CD8-positive, alpha-beta memory T cell (primary cell): ENCODE data around the gene RAD51B. TPM values are rescaled to one million over a fixed set of nuclear protein-coding genes. Genes with fewer than 3 reads are reported as not detected.

Source experiments
- CTCF ChIA-PET: fragments of 350-600 bp; sonication (Branson Sonifier 250); formaldehyde crosslinking; loops from one replicate; lab custom pipeline; 2021; ENCODE audit warnings: antibody characterized with exemption; lab: Charles Lee
- POLR2A ChIA-PET: fragments of 350-600 bp; sonication (Branson Sonifier 250); formaldehyde crosslinking; loops from one replicate; lab custom pipeline; 2021; ENCODE audit warnings: antibody characterized with exemption; lab: Charles Lee
- DNase-seq, 5 donors: peaks; one replicate each; pipeline versions ENCODE4 v3.0.0 to v3.0.0-alpha.2; 2020 to 2022; ENCODE audit warnings: mixed read lengths in 1 of 5
- H3K27ac ChIP-seq: one replicate; pipeline ENCODE4 v1.7.0; 2013; ENCODE audit warnings: low read depth, mild to moderate bottlenecking, low read length, moderate library complexity
- H3K27me3 ChIP-seq: 2 replicates; pipeline ENCODE4 v1.7.0; 2013; ENCODE audit warnings: low read length, mild to moderate bottlenecking; ENCODE audit not compliant: insufficient read depth, poor library complexity, severe bottlenecking
- H3K36me3 ChIP-seq: 2 replicates; pipeline ENCODE4 v1.7.0; 2013; ENCODE audit warnings: mild to moderate bottlenecking, low read length, moderate library complexity; ENCODE audit not compliant: insufficient read depth
- H3K4me1 ChIP-seq: 2 replicates; pipeline ENCODE4 v1.7.0; 2013; ENCODE audit warnings: mild to moderate bottlenecking, low read length, moderate library complexity; ENCODE audit not compliant: insufficient read depth
- H3K4me3 ChIP-seq: 2 replicates; pipeline ENCODE4 v1.7.0; 2013; ENCODE audit warnings: mild to moderate bottlenecking, low read length
- H3K9me3 ChIP-seq: 2 replicates; pipeline ENCODE4 v1.7.0; 2013; ENCODE audit warnings: mild to moderate bottlenecking, low read length
- H3K27ac Mint-ChIP-seq, 8 donors: one replicate each; pipeline ENCODE4 v1.8.0; 2020 to 2021; ENCODE audit warnings: mixed read lengths in 8 of 8, mild to moderate bottlenecking in 6 of 8, inconsistent platforms in 3 of 8, moderate library complexity in 3 of 8
- H3K27me3 Mint-ChIP-seq, 2 donors: one replicate each; pipeline ENCODE4 v1.8.0; 2020 to 2021; ENCODE audit warnings: mixed read lengths in 2 of 2, mild to moderate bottlenecking in 1 of 2, moderate library complexity in 1 of 2
- H3K36me3 Mint-ChIP-seq, 3 donors: one replicate each; pipeline ENCODE4 v1.8.0; 2020 to 2021; ENCODE audit warnings: mixed read lengths in 3 of 3, inconsistent platforms in 1 of 3, mild to moderate bottlenecking in 1 of 3
- H3K4me1 Mint-ChIP-seq, 3 donors: one replicate each; pipeline ENCODE4 v1.8.0; 2020 to 2021; ENCODE audit warnings: mixed read lengths in 3 of 3, inconsistent platforms in 1 of 3, mild to moderate bottlenecking in 1 of 3
- H3K4me3 Mint-ChIP-seq, 7 donors: one replicate each; pipeline ENCODE4 v1.8.0; 2020 to 2021; ENCODE audit warnings: mixed read lengths in 7 of 7, mild to moderate bottlenecking in 6 of 7, moderate library complexity in 4 of 7, inconsistent platforms in 2 of 7
- H3K9me3 Mint-ChIP-seq, 5 donors: one replicate each; pipeline ENCODE4 v1.8.0; 2020 to 2022; ENCODE audit warnings: mixed read lengths in 5 of 5, mild to moderate bottlenecking in 3 of 5, moderate library complexity in 2 of 5, inconsistent platforms in 1 of 5
- polyA plus RNA-seq: library from polyadenylated mRNA; unstranded; fragments of 300-500 nt; fragmentation: Illumina TruSeq; gene quantifications from one replicate; pipeline ENCODE4 v1.2.3, GENCODE V29; 2021
- total RNA-seq, 2 experiments: library from RNA; stranded (reverse); gene quantifications; one replicate each; pipeline ENCODE4 v1.2.3, GENCODE V29; 2021

The RAD51B gene
- total and polyA plus RNA-seq, 3 experiments from 2014 or later: 15.7 to 22.9 (median 17.4) TPM

DNA sequence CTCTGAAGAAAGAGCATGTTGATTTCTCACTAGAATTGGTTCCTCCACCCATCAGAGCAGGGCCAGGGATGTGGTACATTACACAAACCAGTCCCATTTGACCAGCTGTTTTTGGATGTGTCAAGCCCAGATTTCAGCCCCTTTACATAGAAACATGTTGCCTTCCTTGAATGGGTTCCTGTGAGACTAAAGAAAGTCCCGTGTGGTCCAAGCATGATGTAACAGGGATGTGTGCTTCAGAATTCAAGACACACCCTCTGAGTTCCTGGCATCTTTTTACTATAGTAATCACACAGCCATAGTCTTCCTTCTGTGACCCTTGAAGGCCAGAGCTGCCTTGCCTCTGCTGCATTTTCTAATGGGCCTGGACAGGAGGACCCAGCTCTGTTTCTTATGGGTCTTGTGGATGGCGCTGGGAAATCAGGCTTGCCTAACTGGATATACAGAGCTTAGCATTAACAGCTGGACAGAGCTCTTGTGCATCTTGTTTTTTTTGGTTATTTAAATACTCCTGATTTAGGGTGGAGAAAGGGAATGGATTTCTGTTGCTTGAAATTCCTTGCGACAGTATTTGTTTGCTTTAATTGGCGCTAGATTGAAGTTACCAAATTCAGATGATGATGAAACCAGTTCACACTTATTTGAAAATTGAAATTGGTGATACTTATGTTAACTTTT, 632.3 kb downstream of the RAD51B start:
- no peaks in the 10 kb centered on the region for H3K27me3 ChIP-seq
- H3K36me3 ChIP-seq: no peaks in the 10 kb centered on the region
- no peak overlapping the region for H3K27ac ChIP-seq
- H3K4me1 ChIP-seq: no peaks in the 10 kb centered on the region
- Mint-ChIP-seq H3K36me3 (peaks cover 0 to 26% (median 2%) of the 10 kb centered on the region in 3 donors), H3K4me1 (no peaks in the 10 kb centered on the region), H3K4me3 (no peak overlapping the region), H3K27me3 (no peaks in the 10 kb centered on the region), H3K27ac (peak overlapping the region in 1 of 8 donors; percentile 56), H3K9me3 (peaks cover 5 to 13% (median 11%) of the 10 kb centered on the region in 5 donors)
- no peak overlapping the region for H3K4me3 ChIP-seq
- ChIA-PET POLR2A (interaction anchor here (0.8 kb wide), 1 partner anchor 16 kb away, joined by 3 read pairs; no protein-coding TSS in a partner anchor), CTCF (interaction anchor here (1.1 kb wide), 1 partner anchor 9 kb away, joined by 3 read pairs; no protein-coding TSS in a partner anchor)
- H3K9me3 ChIP-seq: no peaks in the 10 kb centered on the region
- DNase-seq: no peak

DNA sequence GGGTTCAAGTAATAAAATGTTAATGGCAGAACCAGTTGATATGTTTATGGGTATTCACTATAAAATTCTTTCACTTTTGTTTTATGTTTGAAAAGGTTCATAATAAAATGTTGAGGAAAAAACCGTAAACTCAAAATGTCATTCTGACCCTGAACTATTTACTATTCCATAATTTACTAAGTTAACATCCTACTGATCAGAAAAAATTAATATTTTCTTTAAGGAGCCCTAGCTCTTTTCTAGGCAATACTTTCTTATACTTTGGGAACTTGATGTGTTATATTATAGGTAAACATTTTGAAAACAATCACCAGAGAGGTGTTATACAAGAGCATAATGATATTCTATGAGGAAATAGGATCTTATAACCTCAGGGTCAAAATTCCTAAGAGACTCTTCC, 638.7 kb downstream of the RAD51B start:
- Mint-ChIP-seq H3K4me3 (no peak overlapping the region), H3K9me3 (peaks cover 5 to 13% (median 11%) of the 10 kb centered on the region in 5 donors), H3K4me1 (no peaks in the 10 kb centered on the region), H3K36me3 (peaks cover 0 to 18% (median 2%) of the 10 kb centered on the region in 3 donors), H3K27ac (no peak overlapping the region), H3K27me3 (no peaks in the 10 kb centered on the region)
- ChIA-PET POLR2A (interaction anchor here (0.6 kb wide), 1 partner anchor 321 kb away, joined by 3 read pairs; no protein-coding TSS in a partner anchor), CTCF (no interaction called here)
- no peaks in the 10 kb centered on the region for H3K4me1 ChIP-seq
- H3K36me3 ChIP-seq: no peaks in the 10 kb centered on the region
- no peak for DNase-seq
- no peak overlapping the region for H3K4me3 ChIP-seq
- H3K9me3 ChIP-seq: no peaks in the 10 kb centered on the region
- no peaks in the 10 kb centered on the region for H3K27me3 ChIP-seq
- H3K27ac ChIP-seq: no peak overlapping the region

DNA sequence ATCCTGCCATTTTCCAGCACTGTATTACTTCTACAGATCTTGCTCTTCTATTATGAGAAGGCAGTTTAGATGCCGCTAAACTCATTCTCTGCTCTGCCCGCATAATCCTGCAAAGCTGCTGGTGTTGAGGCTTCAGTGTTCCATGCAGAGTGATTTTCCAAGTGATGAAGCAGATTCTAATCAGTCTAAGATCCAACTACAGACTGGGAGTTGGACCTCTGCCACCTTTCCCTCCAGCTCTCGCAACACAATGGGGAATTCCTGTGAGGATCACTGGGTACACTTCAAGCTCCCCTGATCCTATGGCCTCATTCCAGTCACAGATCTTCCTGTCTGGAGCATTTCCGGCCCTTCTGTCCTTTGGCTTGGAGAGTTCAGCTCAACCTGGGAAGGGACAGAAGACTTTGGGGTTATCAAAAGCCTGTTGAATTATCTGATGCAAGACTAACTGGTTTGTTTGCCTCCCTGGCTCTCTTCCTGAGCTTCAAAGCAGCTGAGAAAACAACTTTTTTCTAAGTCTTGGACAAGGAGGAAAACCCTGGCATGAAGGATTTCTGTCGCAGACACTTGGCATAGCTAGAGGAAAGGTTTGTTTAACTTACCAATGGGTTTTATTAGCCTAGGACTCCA, 639.4 kb downstream of the RAD51B start:
- Mint-ChIP-seq H3K4me3 (no peak overlapping the region), H3K36me3 (peaks cover 0 to 12% (median 2%) of the 10 kb centered on the region in 3 donors), H3K9me3 (peaks cover 2 to 10% (median 8%) of the 10 kb centered on the region in 5 donors), H3K4me1 (no peaks in the 10 kb centered on the region), H3K27ac (no peak overlapping the region), H3K27me3 (no peaks in the 10 kb centered on the region)
- H3K27me3 ChIP-seq: no peaks in the 10 kb centered on the region
- no peak overlapping the region for H3K4me3 ChIP-seq
- H3K4me1 ChIP-seq: no peaks in the 10 kb centered on the region
- H3K27ac ChIP-seq: no peak overlapping the region
- H3K9me3 ChIP-seq: no peaks in the 10 kb centered on the region
- CTCF ChIA-PET: interaction anchor here (1.2 kb wide), 1 partner anchor 12 kb away, joined by 3 read pairs; no protein-coding TSS in a partner anchor
- POLR2A ChIA-PET: interaction anchor here (0.6 kb wide), 1 partner anchor 320 kb away, joined by 3 read pairs; no protein-coding TSS in a partner anchor
- H3K36me3 ChIP-seq: no peaks in the 10 kb centered on the region
- DNase-seq: no peak

DNA sequence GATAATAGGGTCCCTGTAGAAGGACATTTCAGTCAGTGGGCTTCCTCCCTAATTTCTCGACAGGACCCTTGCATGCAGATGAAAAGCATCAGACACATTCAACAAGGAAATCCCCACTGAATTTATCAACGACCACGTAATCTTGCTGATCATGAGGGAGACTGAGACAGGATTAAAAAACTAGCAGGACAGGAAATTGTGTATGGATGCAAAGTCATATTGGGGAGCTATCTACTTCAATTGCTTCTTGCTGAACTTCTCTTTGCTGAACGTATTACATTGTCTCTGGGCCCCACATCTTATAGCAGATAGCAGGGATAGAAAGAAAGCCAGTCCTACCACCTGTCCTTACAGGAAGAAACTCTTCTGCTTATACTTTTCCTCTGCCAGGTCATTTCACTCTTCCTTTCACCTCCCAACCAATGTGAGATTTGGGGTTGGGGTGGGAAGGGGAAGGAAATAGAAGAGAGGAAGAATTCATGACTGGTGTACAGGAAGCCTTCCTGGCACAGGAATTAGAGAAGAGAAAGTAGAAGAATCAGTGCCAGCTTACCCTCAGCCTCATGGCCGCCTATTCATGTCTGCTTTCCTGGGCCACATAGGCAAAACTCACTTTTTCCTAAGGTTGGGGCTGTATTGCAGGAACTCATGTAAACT, 640.0 kb downstream of the RAD51B start:
- Histone ChIP-seq H3K27me3 (no peaks in the 10 kb centered on the region), H3K36me3 (no peaks in the 10 kb centered on the region), H3K4me3 (no peak overlapping the region), H3K27ac (no peak overlapping the region), H3K9me3 (no peaks in the 10 kb centered on the region), H3K4me1 (no peaks in the 10 kb centered on the region)
- Mint-ChIP-seq H3K27ac (peak overlapping the region in 2 of 8 donors; percentile 42 to 54), H3K4me1 (no peaks in the 10 kb centered on the region), H3K36me3 (peaks cover 0 to 7% (median under 1%) of the 10 kb centered on the region in 3 donors), H3K9me3 (peaks cover 0 to 7% (median 5%) of the 10 kb centered on the region in 5 donors), H3K27me3 (no peaks in the 10 kb centered on the region), H3K4me3 (no peak overlapping the region)
- CTCF ChIA-PET: interaction anchor here (1.2 kb wide), 1 partner anchor 12 kb away, joined by 3 read pairs; no protein-coding TSS in a partner anchor
- POLR2A ChIA-PET: no interaction called here
- DNase-seq: no peak

DNA sequence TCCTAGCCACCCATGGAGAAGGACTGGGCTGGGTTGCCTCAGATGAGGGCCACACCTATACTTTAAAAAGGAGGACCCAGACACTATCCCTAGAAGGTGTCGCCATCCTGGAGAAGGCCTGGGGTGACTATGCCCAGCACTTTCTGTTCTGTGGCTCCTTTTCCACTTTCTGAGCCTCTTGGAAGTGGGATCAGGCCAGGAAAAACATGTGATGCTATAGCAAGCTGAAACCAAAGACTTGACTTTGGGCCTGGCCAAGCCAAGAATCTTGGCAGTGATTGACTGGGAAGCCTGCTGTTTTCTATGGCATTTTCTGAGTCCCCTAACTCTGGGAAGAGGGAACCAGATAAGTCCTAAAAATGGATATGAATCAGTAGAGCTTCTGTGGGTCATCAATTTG, 641.0 kb downstream of the RAD51B start:
- no peaks in the 10 kb centered on the region for H3K9me3 ChIP-seq
- no peaks in the 10 kb centered on the region for H3K4me1 ChIP-seq
- no peaks in the 10 kb centered on the region for H3K4me1 Mint-ChIP-seq
- ChIA-PET CTCF (interaction anchor here (1.0 kb wide), 1 partner anchor 9 kb away, joined by 3 read pairs; no protein-coding TSS in a partner anchor), POLR2A (no interaction called here)
- H3K27me3 Mint-ChIP-seq: no peaks in the 10 kb centered on the region
- no peak overlapping the region for H3K4me3 ChIP-seq
- peaks cover 0 to 2% (median 0%) of the 10 kb centered on the region in 3 donors for H3K36me3 Mint-ChIP-seq
- no peaks in the 10 kb centered on the region for H3K36me3 ChIP-seq
- no peaks in the 10 kb centered on the region for H3K27me3 ChIP-seq
- no peak for DNase-seq
- H3K9me3 Mint-ChIP-seq: no peaks in the 10 kb centered on the region
- no peak overlapping the region for H3K27ac ChIP-seq
- H3K27ac Mint-ChIP-seq: no peak overlapping the region
- no peak overlapping the region for H3K4me3 Mint-ChIP-seq

DNA sequence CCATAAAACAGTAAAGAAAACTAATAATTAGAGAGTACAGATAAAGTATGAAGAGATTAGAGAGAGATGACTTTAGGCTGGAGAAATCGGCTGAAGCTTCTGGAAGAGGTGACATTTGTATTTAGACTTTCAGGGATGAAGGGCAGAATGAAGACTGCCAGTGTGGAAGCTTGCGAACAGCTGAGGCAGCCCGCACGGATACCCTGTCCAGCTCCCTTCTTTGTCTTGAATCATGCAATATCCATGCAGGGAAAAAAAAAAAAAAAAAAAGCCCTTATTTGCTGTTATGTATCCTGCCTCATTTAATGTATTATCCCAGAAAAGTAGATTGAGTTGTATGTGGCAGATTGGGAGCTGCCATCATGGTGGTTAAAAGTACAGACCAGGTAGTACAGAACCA, 641.5 kb downstream of the RAD51B start:
- CTCF ChIA-PET: interaction anchor here (1.0 kb wide), 1 partner anchor 9 kb away, joined by 3 read pairs; no protein-coding TSS in a partner anchor
- DNase-seq: no peak
- H3K9me3 ChIP-seq: no peaks in the 10 kb centered on the region
- no peaks in the 10 kb centered on the region for H3K27me3 ChIP-seq
- Mint-ChIP-seq H3K27ac (no peak overlapping the region), H3K4me3 (no peak overlapping the region), H3K36me3 (peaks cover 0 to 2% (median 0%) of the 10 kb centered on the region in 3 donors), H3K27me3 (no peaks in the 10 kb centered on the region), H3K9me3 (no peaks in the 10 kb centered on the region), H3K4me1 (no peaks in the 10 kb centered on the region)
- H3K27ac ChIP-seq: no peak overlapping the region
- H3K4me1 ChIP-seq: no peaks in the 10 kb centered on the region
- POLR2A ChIA-PET: no interaction called here
- H3K4me3 ChIP-seq: no peak overlapping the region
- no peaks in the 10 kb centered on the region for H3K36me3 ChIP-seq

DNA sequence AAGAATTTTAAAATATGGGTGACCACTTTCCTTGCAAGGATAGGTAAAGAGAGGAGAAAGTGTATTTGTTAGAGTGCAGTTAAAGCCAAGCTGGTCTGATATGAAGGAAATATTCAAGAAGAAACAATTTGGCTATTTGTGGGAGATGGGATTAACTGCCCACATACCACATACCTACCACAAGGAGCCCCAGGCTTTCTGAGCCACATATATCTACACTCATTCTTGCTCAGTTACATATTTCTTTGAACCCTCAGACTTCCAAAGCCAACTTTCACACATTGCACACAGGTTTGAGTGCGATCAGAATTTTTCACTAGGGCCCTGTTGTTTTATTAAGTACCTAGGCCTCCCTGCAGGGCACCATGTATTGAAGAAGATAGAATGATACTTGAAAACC, 643.1 kb downstream of the RAD51B start:
- H3K27me3 Mint-ChIP-seq: no peaks in the 10 kb centered on the region

More for the DNA sequence above, 643.1 kb downstream of the RAD51B start:
- Mint-ChIP-seq H3K4me3 (no peak overlapping the region), H3K27ac (no peak overlapping the region), H3K36me3 (peaks cover 0 to 2% (median 0%) of the 10 kb centered on the region in 3 donors), H3K9me3 (no peaks in the 10 kb centered on the region), H3K4me1 (no peaks in the 10 kb centered on the region)
- Histone ChIP-seq H3K9me3 (no peaks in the 10 kb centered on the region), H3K4me1 (no peaks in the 10 kb centered on the region), H3K4me3 (no peak overlapping the region), H3K36me3 (no peaks in the 10 kb centered on the region), H3K27me3 (no peaks in the 10 kb centered on the region), H3K27ac (no peak overlapping the region)
- CTCF ChIA-PET: no interaction called here
- DNase-seq: no peak
- POLR2A ChIA-PET: no interaction called here
